Osteocyte (in vitro differentiated cells): ENCODE results near the gene MYL5. TPM values are rescaled to one million over a fixed set of nuclear protein-coding genes. Genes with fewer than 3 reads are reported as not detected.

Experiments
- DNase-seq: peaks from one replicate; pipeline ENCODE4 v3.0.0; 2021; ENCODE audit warnings: mixed read lengths; ENCODE audit not compliant: unreplicated experiment; ENCODE audit errors: extremely low spot score
- H3K27ac Mint-ChIP-seq: one replicate; pipeline ENCODE4 v1.8.0; 2021; ENCODE audit warnings: mild to moderate bottlenecking, mixed read lengths; ENCODE audit not compliant: unreplicated experiment
- H3K27me3 Mint-ChIP-seq: one replicate; pipeline ENCODE4 v1.8.0; 2021; ENCODE audit warnings: mixed read lengths; ENCODE audit not compliant: unreplicated experiment
- H3K36me3 Mint-ChIP-seq: one replicate; pipeline ENCODE4 v1.8.0; 2021; ENCODE audit warnings: mixed read lengths; ENCODE audit not compliant: unreplicated experiment
- H3K4me1 Mint-ChIP-seq: one replicate; pipeline ENCODE4 v1.8.0; 2021; ENCODE audit warnings: mixed read lengths; ENCODE audit not compliant: unreplicated experiment
- H3K4me3 Mint-ChIP-seq: one replicate; pipeline ENCODE4 v1.8.0; 2021; ENCODE audit warnings: mild to moderate bottlenecking, moderate library complexity, mixed read lengths; ENCODE audit not compliant: unreplicated experiment
- H3K9me3 Mint-ChIP-seq: one replicate; pipeline ENCODE4 v1.8.0; 2021; ENCODE audit warnings: mixed read lengths; ENCODE audit not compliant: unreplicated experiment
- total RNA-seq: library from RNA; stranded (reverse); gene quantifications from 2 replicates; pipeline ENCODE4 v1.2.1, GENCODE V29; 2021
- TF ChIP-seq, protein P1 (sequence below): fragments of 200-600 bp; sonication (generic); IDR thresholded peaks from 2 replicates; pipeline ENCODE4 v1.5.0; 2021; ENCODE audit warnings: antibody characterized with exemption, mild to moderate bottlenecking, moderate library complexity

Gene MYL5
- total RNA-seq, 1 donor from 2014 or later = 32.2 TPM

DNA sequence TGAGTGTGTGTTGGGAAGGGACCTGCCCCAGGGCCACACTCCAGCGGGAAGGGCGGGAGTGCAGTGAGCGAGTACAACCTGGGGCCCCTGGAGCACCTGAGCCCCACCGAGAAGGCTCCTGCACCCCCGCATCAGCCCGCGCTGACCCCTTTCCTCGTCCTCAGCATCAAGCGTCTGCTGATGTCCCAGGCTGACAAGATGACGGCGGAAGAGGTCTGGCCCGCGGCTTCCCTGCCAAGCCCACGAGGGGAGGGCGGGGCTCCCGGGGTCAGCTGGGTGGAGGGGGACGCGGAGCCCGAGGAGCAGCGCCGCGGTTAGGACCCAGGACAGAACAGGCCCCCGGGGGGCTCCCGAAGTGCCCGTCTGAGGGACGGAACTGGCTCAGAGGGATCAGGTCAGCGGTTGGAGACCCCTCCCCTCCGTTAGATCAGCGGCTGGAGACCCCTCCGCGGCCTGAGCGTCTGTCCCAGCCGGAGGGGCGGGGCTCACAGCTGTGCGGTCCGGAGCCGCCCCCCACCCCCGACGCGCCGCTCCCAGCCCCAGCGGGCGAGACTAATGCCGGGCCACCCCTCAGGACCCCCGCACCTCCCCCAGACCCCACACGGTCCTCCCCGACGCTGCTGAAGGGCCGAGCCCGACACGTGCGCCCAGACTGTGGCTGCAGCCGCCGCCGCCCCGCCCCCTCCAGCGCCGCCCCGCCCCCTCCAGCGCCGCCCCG, 6.7 kb downstream of the MYL5 start:
- TF ChIP-seq, protein P1, sequence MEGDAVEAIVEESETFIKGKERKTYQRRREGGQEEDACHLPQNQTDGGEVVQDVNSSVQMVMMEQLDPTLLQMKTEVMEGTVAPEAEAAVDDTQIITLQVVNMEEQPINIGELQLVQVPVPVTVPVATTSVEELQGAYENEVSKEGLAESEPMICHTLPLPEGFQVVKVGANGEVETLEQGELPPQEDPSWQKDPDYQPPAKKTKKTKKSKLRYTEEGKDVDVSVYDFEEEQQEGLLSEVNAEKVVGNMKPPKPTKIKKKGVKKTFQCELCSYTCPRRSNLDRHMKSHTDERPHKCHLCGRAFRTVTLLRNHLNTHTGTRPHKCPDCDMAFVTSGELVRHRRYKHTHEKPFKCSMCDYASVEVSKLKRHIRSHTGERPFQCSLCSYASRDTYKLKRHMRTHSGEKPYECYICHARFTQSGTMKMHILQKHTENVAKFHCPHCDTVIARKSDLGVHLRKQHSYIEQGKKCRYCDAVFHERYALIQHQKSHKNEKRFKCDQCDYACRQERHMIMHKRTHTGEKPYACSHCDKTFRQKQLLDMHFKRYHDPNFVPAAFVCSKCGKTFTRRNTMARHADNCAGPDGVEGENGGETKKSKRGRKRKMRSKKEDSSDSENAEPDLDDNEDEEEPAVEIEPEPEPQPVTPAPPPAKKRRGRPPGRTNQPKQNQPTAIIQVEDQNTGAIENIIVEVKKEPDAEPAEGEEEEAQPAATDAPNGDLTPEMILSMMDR = no peak
- H3K9me3 Mint-ChIP-seq = no peaks in the 10 kb centered on the region
- H3K27ac Mint-ChIP-seq = no peak overlapping the region
- no peaks in the 10 kb centered on the region for H3K36me3 Mint-ChIP-seq
- peak overlapping the region; percentile 50 for H3K4me3 Mint-ChIP-seq
- H3K4me1 Mint-ChIP-seq = peaks cover 9% of the 10 kb centered on the region
- H3K27me3 Mint-ChIP-seq = no peaks in the 10 kb centered on the region
- no peak for DNase-seq

DNA sequence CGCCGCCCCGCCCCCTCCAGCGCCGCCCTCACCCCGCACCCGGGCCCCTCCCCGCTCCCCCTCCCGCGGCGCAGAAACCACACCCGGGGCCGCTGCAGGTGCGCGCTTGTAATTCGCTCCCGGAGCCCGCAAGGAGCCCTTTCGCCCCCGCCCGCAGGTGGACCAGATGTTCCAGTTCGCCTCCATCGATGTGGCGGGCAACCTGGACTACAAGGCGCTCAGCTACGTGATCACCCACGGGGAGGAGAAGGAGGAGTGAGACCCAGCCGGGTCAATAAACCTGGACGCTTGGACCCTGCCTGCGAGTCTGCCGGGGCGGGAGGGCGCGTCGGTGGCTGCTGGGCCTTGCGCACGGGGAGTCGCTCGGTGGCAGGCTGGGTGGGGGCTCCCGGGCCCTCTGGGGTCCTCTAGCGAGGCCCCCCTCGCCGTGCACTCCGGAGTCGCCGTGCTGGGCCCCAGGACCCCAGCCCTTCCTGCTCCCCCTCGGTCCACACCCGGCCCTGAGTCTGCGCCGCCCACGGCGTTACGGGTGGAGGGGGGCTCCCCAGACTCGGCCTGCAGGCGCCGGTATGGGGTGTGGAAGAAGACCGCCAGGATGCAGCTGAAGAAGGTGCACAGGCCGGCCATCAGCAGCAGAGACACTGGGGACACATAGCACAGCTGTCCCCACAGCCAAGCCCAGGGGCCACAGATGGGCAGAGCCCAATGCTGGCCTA, 7.6 kb downstream of the MYL5 start:
- Mint-ChIP-seq H3K9me3 (no peaks in the 10 kb centered on the region), H3K4me3 (no peak overlapping the region), H3K27me3 (no peaks in the 10 kb centered on the region), H3K4me1 (peaks cover 9% of the 10 kb centered on the region), H3K36me3 (no peaks in the 10 kb centered on the region), H3K27ac (no peak overlapping the region)
- TF ChIP-seq, protein P1 = no peak
- DNase-seq = no peak

DNA sequence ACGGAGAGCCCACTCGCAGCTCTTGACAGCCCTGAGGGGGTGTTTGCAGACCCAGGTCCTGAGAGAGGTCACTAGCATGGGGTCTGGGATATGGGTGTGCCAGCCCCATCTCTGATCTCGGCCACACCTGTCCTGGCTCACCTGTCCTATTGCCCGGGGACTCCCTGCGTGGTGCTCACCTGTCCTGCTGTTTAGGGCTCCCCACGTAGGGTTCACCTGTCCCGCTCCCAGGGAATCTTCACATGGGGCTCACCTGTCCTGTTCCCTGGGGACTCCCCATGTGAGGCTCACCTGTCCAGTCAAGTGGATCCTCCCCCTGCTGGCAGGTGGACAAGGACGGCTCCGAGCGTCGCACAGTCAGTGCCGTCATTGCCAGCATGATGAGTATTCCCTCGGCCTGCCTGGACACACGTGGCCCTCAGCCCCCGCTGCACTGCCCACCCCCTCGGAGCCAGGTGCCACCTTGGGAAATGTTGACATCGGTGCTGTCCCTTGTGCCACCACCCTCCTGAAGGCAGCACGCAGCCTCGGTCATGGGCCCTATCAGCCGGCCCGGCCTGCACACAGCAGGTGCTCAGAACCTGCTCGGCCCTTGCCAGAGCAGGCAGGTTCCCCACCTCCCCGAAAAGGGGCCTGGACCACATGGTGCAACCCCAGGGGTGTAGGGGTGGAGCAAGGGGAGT, 8.3 kb downstream of the MYL5 start:
- Mint-ChIP-seq H3K36me3 (no peaks in the 10 kb centered on the region), H3K4me3 (peak overlapping the region; percentile 38), H3K27me3 (no peaks in the 10 kb centered on the region), H3K27ac (no peak overlapping the region), H3K4me1 (peaks cover 14% of the 10 kb centered on the region), H3K9me3 (no peaks in the 10 kb centered on the region)
- TF ChIP-seq, protein P1 = no peak
- no peak for DNase-seq

DNA sequence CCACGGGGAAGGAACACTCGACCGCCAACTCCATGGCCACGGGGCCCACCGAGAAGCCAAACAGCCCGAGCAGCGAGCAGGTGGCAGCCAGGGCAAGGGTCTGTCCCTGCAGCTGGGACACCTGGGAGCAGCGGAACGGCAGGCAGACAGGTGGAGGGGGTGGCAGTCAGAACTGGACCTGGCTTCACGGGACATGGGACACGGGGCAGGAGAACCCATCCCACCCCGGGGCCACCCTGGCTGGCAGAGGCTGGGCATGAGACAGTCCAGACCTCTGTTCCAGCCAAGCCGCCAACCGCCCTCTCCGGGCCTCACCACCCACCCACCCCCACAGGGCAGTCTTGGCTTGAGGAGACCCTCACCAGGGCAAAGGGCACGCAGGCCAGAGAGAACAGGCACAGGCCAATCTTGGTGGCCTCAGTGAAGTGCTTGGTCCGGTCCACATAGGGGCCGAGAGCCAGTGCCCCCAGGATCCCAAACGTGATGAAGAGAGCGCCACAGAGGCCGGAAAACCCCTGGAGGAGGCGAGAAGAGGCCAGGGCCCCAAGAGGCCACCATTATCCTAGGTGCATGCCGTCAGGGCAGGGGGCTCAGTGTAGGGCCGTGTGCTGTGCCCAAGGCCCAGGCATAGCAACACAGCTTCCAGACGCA, 9.0 kb downstream of the MYL5 start:
- Mint-ChIP-seq H3K4me3 (no peak overlapping the region), H3K27ac (no peak overlapping the region), H3K4me1 (peaks cover 18% of the 10 kb centered on the region), H3K27me3 (no peaks in the 10 kb centered on the region), H3K9me3 (no peaks in the 10 kb centered on the region), H3K36me3 (no peaks in the 10 kb centered on the region)
- TF ChIP-seq, protein P1 = no peak
- DNase-seq = no peak
